VCaP (cell line): Measurements from ENCODE around the gene MAB21L3.

Source experiments
- H3K27ac ChIP-seq: fragments of 450-650 bp; 2 replicates; pipeline ENCODE4 v1.5.1; 2017
- TF ChIP-seq, protein P1 (sequence below): fragments of 450-650 bp; conservative IDR thresholded peaks from 2 replicates; pipeline ENCODE4 v1.5.1; 2017; ENCODE audit warnings: mild to moderate bottlenecking, moderate library complexity

Gene MAB21L3

DNA sequence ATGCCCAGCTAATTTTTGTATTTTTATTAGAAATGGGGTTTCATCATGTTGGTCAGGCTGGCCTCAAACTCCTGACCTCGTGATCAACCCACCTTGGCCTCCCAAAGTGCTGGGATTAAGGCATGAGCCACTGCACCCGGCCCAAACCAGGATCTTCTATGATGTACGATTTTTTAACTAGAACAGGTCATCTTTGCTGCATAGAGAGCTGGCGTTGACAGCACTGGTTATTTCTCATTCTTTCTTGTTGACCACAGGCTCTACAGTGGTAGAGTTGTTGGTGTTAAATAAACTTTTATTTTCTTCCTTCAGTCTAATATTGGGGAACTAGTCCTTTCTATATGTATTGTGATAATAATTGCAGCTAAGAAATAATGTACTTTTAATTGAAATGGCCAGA is 3.8 kb upstream of the MAB21L3 start:
- TF ChIP-seq, protein P1, sequence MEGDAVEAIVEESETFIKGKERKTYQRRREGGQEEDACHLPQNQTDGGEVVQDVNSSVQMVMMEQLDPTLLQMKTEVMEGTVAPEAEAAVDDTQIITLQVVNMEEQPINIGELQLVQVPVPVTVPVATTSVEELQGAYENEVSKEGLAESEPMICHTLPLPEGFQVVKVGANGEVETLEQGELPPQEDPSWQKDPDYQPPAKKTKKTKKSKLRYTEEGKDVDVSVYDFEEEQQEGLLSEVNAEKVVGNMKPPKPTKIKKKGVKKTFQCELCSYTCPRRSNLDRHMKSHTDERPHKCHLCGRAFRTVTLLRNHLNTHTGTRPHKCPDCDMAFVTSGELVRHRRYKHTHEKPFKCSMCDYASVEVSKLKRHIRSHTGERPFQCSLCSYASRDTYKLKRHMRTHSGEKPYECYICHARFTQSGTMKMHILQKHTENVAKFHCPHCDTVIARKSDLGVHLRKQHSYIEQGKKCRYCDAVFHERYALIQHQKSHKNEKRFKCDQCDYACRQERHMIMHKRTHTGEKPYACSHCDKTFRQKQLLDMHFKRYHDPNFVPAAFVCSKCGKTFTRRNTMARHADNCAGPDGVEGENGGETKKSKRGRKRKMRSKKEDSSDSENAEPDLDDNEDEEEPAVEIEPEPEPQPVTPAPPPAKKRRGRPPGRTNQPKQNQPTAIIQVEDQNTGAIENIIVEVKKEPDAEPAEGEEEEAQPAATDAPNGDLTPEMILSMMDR, result no peak
- H3K27ac ChIP-seq, result no peak overlapping the region

DNA sequence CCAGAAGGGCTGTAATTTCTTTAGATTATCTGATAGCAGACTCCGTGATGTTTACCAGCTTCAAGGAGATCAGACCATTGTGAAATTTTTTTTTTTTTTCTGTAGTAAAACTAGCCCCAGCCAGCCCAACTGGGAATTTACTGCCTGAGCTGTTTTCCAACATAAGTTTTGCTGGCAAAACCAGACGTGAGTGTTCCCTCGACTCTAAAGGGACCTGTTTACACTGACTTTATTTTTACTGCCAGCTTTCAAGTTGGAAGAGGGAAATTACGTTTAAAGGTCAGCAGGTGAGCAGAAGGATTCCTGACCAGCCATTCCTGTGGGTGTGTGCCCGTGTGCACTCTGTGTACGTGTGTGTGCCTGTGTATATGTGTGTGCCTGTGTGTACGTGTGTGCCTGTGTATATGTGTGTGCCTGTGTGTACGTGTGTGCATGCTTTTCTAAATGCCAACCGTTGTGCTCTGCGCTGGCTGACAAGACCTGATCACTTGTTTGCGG is 374 bp downstream of the MAB21L3 start:
- TF ChIP-seq, protein P1, result no peak
- H3K27ac ChIP-seq, result peak overlapping the region; percentile 95

GRCh38 chr1:116112388-116113140 is 1.4 kb downstream of the MAB21L3 start:
- peak overlapping the region; percentile 95 for H3K27ac ChIP-seq
- TF ChIP-seq, protein P1, result no peak

DNA sequence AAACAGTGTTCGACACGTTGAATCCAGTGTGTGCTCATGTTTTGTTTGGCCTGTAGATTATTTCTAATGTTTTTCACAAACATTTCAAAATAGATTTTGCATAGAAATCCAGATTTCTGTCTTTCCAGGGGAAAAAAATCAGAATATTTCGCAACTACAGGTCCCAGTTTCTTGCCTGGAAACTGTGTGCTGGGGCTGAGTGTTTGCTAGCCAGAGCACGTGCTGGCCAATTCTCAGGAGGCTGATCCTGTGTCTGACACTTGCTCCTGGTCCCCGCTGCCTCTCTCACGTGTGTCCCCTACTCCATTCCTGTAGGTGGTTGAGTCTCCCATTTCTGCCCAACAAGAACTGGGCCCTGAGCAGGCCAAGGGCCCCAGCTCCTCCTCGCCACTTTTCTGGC is 2.4 kb downstream of the MAB21L3 start:
- TF ChIP-seq, protein P1, result no peak
- peak overlapping the region; percentile 95 for H3K27ac ChIP-seq

DNA sequence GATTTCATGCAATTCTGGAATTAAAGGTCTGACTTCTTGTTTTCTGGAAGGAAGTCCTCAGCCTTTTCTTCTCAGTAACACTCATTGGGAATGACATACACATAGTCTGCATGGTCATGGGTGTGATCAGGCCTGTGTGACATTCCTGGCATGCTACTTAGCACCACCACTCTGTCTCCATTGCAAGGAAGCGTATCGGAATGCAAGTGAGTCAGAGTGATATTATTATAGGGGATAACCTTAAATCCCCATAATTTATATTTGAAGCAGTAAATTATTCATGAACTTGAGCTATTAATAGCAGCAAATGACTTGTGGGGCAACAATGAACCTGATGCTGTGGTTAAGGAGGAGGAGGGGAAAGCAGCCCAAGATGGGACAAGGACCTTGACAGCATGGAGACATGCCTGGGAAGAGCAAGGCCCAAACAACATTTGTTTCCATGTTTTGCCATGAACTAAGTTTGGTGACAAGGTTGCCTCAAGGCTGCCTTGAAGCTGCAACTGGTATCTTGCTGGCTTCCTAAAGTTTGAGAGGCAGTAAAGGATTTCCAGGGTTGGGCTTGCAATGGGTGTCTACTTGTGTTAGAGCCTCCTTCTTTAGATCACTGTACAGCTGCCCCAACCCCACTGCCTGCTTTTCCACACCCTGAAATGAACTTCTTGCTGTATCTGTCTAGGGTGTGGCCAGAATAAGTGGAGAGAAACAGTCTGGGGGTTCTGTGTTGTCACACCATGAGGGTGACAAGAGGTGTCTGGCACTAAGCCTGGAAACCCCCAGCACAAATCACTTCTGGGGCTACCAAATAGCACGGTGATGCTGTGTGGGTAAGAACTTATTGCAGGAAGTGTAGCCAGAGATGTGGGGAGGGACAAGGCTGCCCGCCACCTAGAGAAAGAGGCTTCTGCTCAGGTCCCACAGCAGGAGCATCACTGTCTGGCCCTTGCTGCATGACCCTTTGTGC is 4.6 kb downstream of the MAB21L3 start:
- TF ChIP-seq, protein P1, result no peak
- no peak overlapping the region for H3K27ac ChIP-seq

DNA sequence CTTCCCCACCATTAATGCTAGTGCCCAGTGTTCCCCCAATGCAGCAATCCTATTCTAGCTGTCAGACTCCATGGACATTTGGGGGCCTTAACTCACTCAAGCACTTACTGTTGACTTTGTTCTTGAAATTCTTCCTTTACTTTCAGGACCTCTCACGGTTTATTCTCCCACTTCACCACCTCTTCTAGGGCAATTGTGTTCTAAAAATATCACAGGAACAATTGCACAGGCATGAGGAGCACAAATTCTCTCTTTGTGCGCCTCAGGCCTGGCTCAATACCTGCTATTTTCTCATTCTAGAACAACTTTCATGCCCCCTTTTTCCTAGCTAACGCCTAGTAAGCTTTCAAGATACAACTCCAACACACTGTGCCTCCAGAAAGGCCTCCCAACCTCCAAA is 7.3 kb downstream of the MAB21L3 start:
- TF ChIP-seq, protein P1, result no peak
- no peak overlapping the region for H3K27ac ChIP-seq

GRCh38 chr1:116119876-116120275 is 8.7 kb downstream of the MAB21L3 start:
- TF ChIP-seq, protein P1, result no peak

More at GRCh38 chr1:116119876-116120275, 8.7 kb downstream of the MAB21L3 start:
- H3K27ac ChIP-seq, result no peak overlapping the region
